Fibroblast of mammary gland (primary cell): ENCODE data around the gene SLC5A7.

Experiments
- DNase-seq: peaks from one replicate; pipeline ENCODE4 v3.0.0-alpha.2; 2010; ENCODE audit warnings: low read depth
- H3K4me3 ChIP-seq: 2 replicates; pipeline ENCODE4 v1.5.1; 2011; ENCODE audit warnings: low read depth, mild to moderate bottlenecking, low read length, moderate library complexity; ENCODE audit not compliant: control insufficient read depth
- TF ChIP-seq, protein P1 (sequence below): conservative IDR thresholded peaks from 2 replicates; pipeline ENCODE4 v1.5.1; 2011; ENCODE audit warnings: low read depth, low read length, inconsistent platforms; ENCODE audit not compliant: control insufficient read depth, insufficient read depth

The SLC5A7 gene

DNA sequence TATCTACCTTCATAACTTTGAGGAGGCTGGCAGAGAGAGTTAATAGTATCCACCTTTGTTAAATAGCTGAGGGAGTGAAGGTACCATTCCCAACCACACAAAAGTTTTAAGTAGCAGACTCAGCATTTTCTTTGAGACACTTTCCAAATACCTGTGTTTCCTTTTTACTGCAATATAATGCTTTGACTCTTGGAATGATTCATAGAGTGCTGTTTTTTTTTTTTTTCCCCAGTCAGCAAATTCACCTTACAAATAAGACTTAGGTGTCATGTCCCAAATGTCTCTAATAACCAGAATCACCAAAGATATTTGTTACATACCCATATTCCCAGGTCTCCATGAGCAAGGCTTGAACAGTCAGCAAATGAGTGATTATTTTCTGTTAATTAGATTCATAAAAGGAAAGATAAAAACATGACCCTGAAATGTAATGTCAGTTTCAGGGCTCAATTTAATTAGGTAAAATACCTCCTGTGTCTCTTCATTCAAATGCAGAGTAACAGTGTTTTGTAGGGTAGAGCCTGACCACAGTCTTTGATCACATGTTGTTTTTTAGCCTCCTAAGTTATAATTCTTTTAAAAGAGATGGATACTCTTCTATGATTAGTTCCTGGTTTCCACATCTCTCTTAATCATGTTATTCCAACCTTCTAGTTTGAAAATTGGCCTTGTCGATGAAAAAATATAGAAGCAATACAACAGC, 39.9 kb downstream of the SLC5A7 start:
- no peak overlapping the region for H3K4me3 ChIP-seq
- TF ChIP-seq, protein P1, sequence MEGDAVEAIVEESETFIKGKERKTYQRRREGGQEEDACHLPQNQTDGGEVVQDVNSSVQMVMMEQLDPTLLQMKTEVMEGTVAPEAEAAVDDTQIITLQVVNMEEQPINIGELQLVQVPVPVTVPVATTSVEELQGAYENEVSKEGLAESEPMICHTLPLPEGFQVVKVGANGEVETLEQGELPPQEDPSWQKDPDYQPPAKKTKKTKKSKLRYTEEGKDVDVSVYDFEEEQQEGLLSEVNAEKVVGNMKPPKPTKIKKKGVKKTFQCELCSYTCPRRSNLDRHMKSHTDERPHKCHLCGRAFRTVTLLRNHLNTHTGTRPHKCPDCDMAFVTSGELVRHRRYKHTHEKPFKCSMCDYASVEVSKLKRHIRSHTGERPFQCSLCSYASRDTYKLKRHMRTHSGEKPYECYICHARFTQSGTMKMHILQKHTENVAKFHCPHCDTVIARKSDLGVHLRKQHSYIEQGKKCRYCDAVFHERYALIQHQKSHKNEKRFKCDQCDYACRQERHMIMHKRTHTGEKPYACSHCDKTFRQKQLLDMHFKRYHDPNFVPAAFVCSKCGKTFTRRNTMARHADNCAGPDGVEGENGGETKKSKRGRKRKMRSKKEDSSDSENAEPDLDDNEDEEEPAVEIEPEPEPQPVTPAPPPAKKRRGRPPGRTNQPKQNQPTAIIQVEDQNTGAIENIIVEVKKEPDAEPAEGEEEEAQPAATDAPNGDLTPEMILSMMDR = no peak
- DNase-seq = no peak

DNA sequence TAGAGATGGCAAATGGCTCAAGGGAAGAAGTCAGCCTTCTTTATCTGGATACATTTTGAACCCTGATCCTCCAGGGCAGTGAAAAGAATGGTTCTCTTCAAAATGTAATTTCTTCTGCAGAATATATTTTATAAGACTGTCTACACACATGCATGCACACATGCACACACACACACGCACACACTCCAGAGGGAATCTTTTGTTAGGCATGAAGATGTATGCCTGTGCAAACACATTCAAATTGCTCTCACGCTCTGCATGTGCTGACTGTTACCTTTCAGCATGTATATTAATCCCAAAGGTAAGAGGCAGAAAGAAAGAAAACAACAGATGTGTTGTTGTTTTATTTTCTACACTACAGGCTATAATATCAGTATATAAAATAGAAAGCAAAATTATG, 43.2 kb downstream of the SLC5A7 start:
- TF ChIP-seq, protein P1 = no peak
- DNase-seq = no peak
- H3K4me3 ChIP-seq = no peak overlapping the region

DNA sequence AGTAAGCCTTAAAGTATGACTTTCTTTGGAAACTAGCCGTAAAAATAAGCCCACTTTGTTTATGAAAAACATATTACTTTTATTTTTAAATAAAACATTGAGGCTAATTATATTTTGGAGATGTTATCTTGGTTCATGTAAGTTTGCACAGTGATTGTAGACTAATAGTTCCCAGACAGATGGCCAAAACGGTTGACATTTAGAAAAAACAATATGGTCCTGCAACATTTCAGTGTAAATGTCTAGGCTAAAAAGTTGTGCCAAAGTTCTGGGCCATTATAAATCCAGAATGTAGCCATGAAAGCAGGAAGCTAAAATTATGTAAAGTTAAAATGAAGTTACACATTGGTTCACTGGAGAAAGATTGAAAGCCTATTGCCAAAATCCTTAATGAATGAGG, 43.6 kb downstream of the SLC5A7 start:
- TF ChIP-seq, protein P1 = no peak
- no peak for DNase-seq
- H3K4me3 ChIP-seq = no peak overlapping the region

DNA sequence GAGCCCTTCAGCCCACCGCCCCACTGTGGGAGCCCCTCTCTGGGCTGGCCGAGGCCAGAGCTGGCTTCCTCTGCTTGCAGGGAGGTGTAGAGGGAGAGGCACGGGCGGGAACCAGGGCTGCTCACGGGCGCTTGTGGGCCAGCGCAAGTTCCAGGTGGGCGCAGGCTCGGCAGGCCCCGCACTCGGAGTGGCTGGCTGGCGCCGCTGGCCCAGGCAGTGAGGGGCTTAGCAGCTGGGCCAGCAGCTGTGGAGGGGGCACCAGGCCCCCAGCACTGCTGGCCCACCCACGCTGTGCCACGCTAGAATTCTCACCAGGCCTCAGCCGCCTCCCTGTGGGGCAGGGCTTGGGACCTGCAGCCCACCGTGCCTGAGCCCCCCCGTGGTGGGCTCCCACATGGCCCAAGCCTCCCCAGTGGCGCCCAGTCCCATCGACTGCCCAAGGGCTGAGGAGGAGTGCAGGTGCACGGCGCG, 45.2 kb downstream of the SLC5A7 start:
- H3K4me3 ChIP-seq = no peak overlapping the region
- TF ChIP-seq, protein P1 = no peak
- DNase-seq = no peak

DNA sequence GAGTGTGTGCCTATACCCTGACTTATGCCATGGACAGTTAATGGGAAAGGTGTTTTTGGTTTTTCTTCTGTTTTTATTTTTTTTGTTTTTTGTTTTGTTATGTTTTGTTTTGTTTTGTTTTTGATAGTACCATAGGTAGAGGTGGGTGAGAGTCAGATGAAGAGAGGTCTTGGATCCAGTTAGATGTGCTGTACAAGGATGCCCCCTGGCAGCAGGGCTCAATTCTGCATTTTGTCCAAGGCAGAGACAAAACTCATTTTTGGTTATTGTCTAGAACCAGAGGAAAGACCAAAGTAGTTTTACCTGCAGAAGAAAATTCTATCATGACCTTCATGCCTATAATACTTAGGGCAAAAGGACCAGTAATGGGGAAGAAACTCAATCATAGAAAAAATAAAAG, 48.5 kb downstream of the SLC5A7 start:
- no peak for DNase-seq
- TF ChIP-seq, protein P1 = no peak
- no peak overlapping the region for H3K4me3 ChIP-seq

DNA sequence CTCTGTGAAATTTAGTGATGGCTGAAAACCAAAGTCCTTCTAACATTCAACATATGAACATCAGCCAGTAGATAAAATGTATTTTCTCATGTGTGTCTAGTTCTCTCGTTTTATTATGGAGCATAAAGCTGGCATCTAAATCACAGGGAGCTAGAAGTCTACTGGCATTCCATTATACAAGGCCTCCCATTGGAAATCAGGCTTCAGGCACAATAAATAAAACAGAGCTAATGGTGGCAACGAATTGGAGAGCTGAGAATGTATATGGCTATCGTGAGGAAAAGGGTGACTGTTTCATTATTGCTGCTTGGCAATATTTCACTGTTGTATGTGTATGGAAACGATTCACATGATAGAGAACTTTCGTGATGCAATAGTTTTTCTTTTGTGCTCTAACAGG, 62.4 kb downstream of the SLC5A7 start:
- no peak overlapping the region for H3K4me3 ChIP-seq
- no peak for DNase-seq
- TF ChIP-seq, protein P1 = no peak
